HG03064 (cell line): ENCODE measurements around the gene SUPT4H1.

ENCODE experiments used
- ATAC-seq: cut with Tn5 transposase; IDR thresholded peaks from one replicate; pipeline ENCODE4 v1.9.1; 2021; ENCODE audit warnings: low read depth; ENCODE audit not compliant: unreplicated experiment

Gene SUPT4H1

GRCh38 chr17:58308985-58309917, 42.8 kb downstream of the SUPT4H1 start:
- ATAC-seq, result no peak

GRCh38 chr17:58308173-58308984, 43.6 kb downstream of the SUPT4H1 start:
- no peak for ATAC-seq

GRCh38 chr17:58307468-58308172, 44.4 kb downstream of the SUPT4H1 start:
- no peak for ATAC-seq

GRCh38 chr17:58306131-58306951, 45.7 kb downstream of the SUPT4H1 start:
- no peak for ATAC-seq

GRCh38 chr17:58305626-58306025, 46.4 kb downstream of the SUPT4H1 start:
- no peak for ATAC-seq

- ATAC-seq, result no peak
Observed at GRCh38 chr17:58304750-58305486, 47.1 kb downstream of the SUPT4H1 start.

- ATAC-seq, result no peak
Observed at GRCh38 chr17:58303971-58304749, 47.8 kb downstream of the SUPT4H1 start.

GRCh38 chr17:58302919-58303585, 48.9 kb downstream of the SUPT4H1 start:
- no peak for ATAC-seq

GRCh38 chr17:58302171-58302918, 49.7 kb downstream of the SUPT4H1 start:
- no peak for ATAC-seq

GRCh38 chr17:58301504-58302150, 50.4 kb downstream of the SUPT4H1 start:
- ATAC-seq, result no peak

- ATAC-seq, result no peak
Observed at GRCh38 chr17:58300336-58300735, 51.7 kb downstream of the SUPT4H1 start.
